HUDEP-2 (cell line): ENCODE measurements around the gene TTC19.
"Not testable (repeated sequence)": the region's sequence is repeated elsewhere in the genome, so short reads cannot be mapped to it uniquely, and the experiment has no call there.

ENCODE experiments used
- DNase-seq, 76 experiments: peaks; one replicate each; lab custom pipeline; 2025; ENCODE audit not compliant: unreplicated experiment in 76 of 76; lab: John Stamatoyannopoulos, UW

TTC19 gene

GRCh38 chr17:16025202-16025601 lies 25.6 kb downstream of the TTC19 start:
- no peak for DNase-seq

DNA sequence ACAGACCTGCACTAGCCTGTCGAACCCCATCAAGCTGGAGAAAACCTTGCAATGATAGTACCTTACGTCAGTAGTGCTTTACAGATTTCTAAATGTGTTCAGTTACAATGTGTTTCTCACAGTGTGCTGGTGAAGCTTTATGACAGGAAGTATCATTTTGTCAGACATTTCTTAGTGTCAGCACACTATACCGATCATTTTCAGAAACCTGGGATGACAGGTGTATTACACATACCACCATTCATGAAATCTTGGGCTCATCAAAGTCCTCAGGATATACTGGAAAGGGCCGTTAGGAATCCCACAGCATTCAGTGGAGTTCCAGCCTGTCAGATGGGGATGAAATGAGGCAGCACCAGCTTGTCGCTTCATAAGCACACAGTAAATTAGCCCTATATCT lies 27.3 kb downstream of the TTC19 start:
- DNase-seq: no peak

- DNase-seq: peak in 46 of 76 experiments; percentile 3 to 66 (median 25)
Observed at GRCh38 chr17:16027708-16028584, 28.3 kb downstream of the TTC19 start.

- no peak for DNase-seq
Observed at GRCh38 chr17:16033729-16034349, 34.2 kb downstream of the TTC19 start.

DNA sequence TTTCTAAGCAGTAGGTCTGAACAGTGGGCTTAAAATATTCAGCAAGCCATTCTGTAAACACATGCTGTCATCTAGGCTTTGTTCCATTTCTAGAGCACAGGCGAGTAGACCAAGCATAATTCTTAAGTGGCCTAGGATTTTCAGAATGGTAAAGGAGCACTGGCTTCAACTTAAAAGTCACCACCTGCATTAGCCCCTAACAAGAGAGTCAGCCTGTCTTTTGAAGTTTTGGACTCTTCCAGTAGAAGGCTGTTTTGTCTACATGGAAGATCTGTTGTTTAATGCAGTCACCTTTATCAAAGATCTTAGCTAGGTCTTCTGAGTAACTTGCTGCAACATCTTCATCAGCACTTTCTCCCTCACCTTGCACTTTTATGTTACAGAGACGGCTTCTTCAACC lies 36.6 kb downstream of the TTC19 start:
- DNase-seq: no peak

DNA sequence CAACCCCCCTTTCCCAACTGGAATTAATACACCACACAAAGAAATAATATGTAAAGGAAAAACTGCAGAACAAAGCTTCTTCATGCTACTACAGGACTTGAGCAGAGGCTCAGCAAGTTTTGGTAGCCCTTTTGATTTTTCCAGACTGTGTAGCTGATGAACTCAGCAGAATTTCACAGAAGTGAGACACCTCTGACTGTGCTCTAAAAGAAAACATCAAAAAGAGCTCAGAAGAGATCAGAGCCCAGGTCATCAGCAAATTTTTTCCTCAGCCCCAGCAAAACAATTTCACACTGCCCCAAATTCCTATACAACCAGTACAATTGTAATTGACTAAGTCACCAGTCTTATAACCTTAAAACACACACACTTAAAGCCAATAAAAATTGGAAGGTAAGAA lies 38.0 kb downstream of the TTC19 start:
- no peak for DNase-seq

- no peak for DNase-seq
Observed at GRCh38 chr17:16040710-16041251, 41.2 kb downstream of the TTC19 start.

DNA sequence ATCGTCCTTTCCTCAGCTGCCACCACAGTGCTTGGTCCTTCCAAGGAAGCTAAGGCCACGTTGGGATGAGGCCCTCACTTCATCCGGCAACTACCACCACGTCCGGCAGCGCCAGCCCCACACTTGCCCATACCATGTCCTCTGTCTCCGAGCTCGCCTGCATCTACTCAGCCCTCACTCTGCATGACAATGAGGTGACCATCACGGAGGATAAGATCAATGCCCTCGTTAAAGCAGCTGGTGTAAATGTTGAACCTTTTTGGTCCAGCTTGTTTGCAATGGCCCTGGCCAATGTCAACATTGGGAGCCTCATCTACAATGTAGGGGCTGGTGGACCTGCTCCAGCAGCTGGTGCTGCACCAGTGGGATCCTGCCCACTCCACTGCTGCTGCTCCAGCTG lies 44.9 kb downstream of the TTC19 start:
- DNase-seq: no peak

DNA sequence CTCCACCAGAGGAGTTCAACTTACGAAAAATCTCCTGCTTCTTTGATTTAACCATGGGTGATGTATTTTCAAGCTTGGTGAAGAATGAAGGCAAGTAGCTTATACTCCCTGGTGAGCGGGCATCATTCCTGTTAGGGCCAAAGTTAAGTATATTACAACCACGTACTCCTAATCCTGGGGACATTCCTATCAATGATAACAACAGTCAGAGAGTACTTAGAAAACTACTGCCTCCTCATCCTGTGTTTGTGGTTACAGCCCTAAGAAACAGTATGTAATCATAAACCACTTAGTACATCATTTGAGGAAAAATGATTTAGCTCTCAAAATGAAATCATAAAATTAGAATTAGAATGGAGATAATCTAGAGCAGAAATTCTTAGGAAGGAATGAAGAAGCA lies 47.3 kb downstream of the TTC19 start:
- no peak for DNase-seq

GRCh38 chr17:16048811-16049449 lies 49.3 kb downstream of the TTC19 start:
- DNase-seq: no peak

DNA sequence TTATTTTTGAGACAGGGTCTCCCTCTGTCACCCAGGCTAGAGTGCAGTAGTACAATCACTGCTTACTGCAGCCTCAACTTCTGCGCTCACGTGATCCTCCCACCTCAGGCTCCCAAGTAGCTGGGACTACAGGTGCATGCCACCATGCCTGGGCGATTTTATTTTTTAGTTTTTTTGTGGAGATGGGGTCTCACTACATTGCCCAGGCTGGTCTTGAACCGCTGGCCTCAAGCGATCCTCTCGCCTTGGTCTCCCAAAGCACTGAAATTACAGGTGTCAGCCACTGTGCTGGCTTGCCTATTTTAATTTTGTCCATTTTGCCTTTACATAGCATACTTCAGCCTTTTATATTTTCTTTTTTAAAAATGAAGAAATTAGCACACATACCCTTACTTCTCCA lies 51.2 kb downstream of the TTC19 start:
- DNase-seq: no peak

DNA sequence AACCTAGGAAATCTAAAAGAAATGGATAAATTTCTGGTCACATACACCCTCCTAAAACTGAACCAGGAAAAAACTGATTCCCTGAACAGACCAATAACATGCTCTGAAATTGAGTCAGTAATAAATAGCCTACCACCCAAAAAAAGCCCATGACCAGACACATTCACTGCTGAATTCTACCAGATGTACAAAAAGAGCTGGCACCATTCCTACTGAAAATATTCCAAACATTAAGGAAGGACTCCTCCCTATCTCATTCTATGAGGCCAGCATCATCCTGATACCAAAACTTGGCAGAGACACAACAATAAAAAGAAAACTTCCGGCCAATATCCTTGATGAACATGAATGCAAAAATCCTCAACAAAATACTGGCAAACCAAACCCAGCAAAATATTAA lies 52.9 kb downstream of the TTC19 start:
- DNase-seq: no peak

GRCh38 chr17:16055139-16055538 lies 55.5 kb downstream of the TTC19 start:
- not testable (repeated sequence) for DNase-seq

GRCh38 chr17:16061631-16062030 lies 62.0 kb downstream of the TTC19 start:
- no peak for DNase-seq

GRCh38 chr17:16066125-16066524 lies 66.5 kb downstream of the TTC19 start:
- DNase-seq: no peak

- no peak for DNase-seq
Observed at GRCh38 chr17:16068323-16068722, 68.7 kb downstream of the TTC19 start.

DNA sequence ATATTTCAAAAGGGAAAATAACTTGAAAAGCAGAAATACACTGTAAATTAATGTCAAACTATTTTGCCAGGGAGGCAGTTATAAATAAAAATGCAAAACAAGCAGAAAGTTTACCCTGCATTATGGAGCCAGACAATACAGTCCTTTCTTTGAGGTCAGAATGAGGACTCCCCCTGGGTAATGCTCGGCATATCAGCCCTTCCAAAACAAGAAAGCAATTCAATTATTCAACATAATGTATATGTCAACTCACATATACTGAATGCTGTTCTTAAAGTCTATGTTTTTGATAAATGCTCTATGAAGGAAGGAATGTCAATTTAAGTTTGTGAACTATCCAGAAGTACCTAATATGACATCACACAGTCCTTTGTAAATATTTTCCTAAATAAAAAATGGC lies 72.4 kb downstream of the TTC19 start:
- no peak for DNase-seq

GRCh38 chr17:16073845-16074244 lies 74.2 kb downstream of the TTC19 start:
- DNase-seq: no peak

GRCh38 chr17:16074423-16074822 lies 74.8 kb downstream of the TTC19 start:
- DNase-seq: no peak

- DNase-seq: no peak
Observed at GRCh38 chr17:16075949-16076348, 76.3 kb downstream of the TTC19 start.
